ENCODE measurements around the gene DLG1. TPM values are rescaled to one million over a fixed set of nuclear protein-coding genes. Genes with fewer than 3 reads are reported as not detected.
"Not testable (repeated sequence)": the region's sequence is repeated elsewhere in the genome, so short reads cannot be mapped to it uniquely, and the experiment has no call there.

Gene DLG1
- total and polyA plus RNA-seq, 4 donors, result 12.7 to 51.2 (median 22.3) TPM

- H3K36me3 ChIP-seq (ENCODE audit: control insufficient read depth in 4 of 4, insufficient read depth in 3 of 4, low read depth in 1 of 4, low read length in 3 of 4), result peaks cover 0 to 3% (median 3%) of the 10 kb centered on the region in 4 donors
- H3K27me3 ChIP-seq (ENCODE audit: control insufficient read depth in 4 of 4, insufficient read depth in 4 of 4, low read length in 3 of 4), result no peaks in the 10 kb centered on the region
- no peak overlapping the region for H3K9ac ChIP-seq (ENCODE audit: low read depth in 1 of 2, low read length in 2 of 2)
- no peaks in the 10 kb centered on the region for H3K9me3 ChIP-seq (ENCODE audit: control insufficient read depth in 4 of 4, low read length in 3 of 4)
- no peaks in the 10 kb centered on the region for H3K4me1 ChIP-seq (ENCODE audit: control insufficient read depth in 4 of 4, insufficient read depth in 4 of 4, low read length in 3 of 4)
- no peak for DNase-seq (ENCODE audit: low spot score)
- 91% methylated on average over 14 of the region's 14 CpGs for WGBS
- H3K4me3 ChIP-seq (ENCODE audit: low read depth in 1 of 3, low read length in 3 of 3), result no peak overlapping the region
- no peak overlapping the region for H3K27ac ChIP-seq (ENCODE audit: low read depth in 1 of 2, low read length in 2 of 2)
- TF ChIP-seq FOXA2 (IDR thresholded peaks at IDR 0.05), result no peak
- TF ChIP-seq HNF4G (IDR thresholded peaks at IDR 0.05), result no peak
- TF ChIP-seq GABPA (IDR thresholded peaks at IDR 0.05 in 1 of 2, conservative IDR thresholded peaks at IDR 0.05 in 1 of 2), result no peak
- no peak for TF ChIP-seq TAF1 (conservative IDR thresholded peaks at IDR 0.05)
- no peak for TF ChIP-seq SP1 (IDR thresholded peaks at IDR 0.05)
- no peak for TF ChIP-seq YY1 (IDR thresholded peaks at IDR 0.05)
- TF ChIP-seq REST (IDR thresholded peaks at IDR 0.05), result no peak
- TF ChIP-seq NR2F2 (IDR thresholded peaks at IDR 0.05), result no peak
Observed at GRCh38 chr3:197038679-197039462, 259.5 kb downstream of the DLG1 start.

DNA sequence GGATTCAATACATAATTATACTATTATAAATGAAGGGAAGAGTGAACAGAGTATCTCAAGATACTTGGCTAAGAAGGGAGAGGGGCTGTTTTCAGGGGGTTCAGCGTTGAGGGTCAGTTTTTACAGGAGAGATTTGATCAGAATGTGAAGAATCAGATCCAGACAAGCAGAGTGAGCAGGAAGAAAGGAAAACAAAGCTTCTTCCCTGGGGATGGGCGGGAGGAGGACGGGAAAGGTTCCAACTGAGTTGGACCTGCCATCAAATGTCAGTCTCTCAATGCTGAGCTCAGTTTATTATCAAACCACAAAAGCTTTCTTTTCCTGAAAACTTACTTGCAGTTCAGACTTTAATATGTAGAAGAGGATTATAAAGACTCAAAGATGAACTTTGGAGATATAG, 262.8 kb downstream of the DLG1 start:
- H3K9ac ChIP-seq (ENCODE audit: low read depth in 1 of 2, low read length in 2 of 2), result no peak overlapping the region
- peaks cover 0 to 1% (median 0%) of the 10 kb centered on the region in 4 donors for H3K36me3 ChIP-seq (ENCODE audit: control insufficient read depth in 4 of 4, insufficient read depth in 3 of 4, low read depth in 1 of 4, low read length in 3 of 4)
- 57% methylated on average over 3 of the region's 3 CpGs for WGBS
- peaks cover 0 to 3% (median 0%) of the 10 kb centered on the region in 4 donors for H3K4me1 ChIP-seq (ENCODE audit: control insufficient read depth in 4 of 4, insufficient read depth in 4 of 4, low read length in 3 of 4)
- no peak overlapping the region for H3K4me3 ChIP-seq (ENCODE audit: low read depth in 1 of 3, low read length in 3 of 3)
- H3K9me3 ChIP-seq (ENCODE audit: control insufficient read depth in 4 of 4, low read length in 3 of 4), result no peaks in the 10 kb centered on the region
- H3K27me3 ChIP-seq (ENCODE audit: control insufficient read depth in 4 of 4, insufficient read depth in 4 of 4, low read length in 3 of 4), result no peaks in the 10 kb centered on the region
- TF ChIP-seq, protein P1, sequence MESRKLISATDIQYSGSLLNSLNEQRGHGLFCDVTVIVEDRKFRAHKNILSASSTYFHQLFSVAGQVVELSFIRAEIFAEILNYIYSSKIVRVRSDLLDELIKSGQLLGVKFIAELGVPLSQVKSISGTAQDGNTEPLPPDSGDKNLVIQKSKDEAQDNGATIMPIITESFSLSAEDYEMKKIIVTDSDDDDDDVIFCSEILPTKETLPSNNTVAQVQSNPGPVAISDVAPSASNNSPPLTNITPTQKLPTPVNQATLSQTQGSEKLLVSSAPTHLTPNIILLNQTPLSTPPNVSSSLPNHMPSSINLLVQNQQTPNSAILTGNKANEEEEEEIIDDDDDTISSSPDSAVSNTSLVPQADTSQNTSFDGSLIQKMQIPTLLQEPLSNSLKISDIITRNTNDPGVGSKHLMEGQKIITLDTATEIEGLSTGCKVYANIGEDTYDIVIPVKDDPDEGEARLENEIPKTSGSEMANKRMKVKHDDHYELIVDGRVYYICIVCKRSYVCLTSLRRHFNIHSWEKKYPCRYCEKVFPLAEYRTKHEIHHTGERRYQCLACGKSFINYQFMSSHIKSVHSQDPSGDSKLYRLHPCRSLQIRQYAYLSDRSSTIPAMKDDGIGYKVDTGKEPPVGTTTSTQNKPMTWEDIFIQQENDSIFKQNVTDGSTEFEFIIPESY (IDR thresholded peaks at IDR 0.05), result no peak
- TF ChIP-seq FOXA1 (IDR thresholded peaks at IDR 0.05), result no peak
- TF ChIP-seq REST (IDR thresholded peaks at IDR 0.05), result no peak
- no peak for TF ChIP-seq SP1 (IDR thresholded peaks at IDR 0.05)
- TF ChIP-seq RAD21 (IDR thresholded peaks at IDR 0.05), result no peak
- DNase-seq (ENCODE audit: low spot score), result no peak
- H3K27ac ChIP-seq (ENCODE audit: low read depth in 1 of 2, low read length in 2 of 2), result no peak overlapping the region

DNA sequence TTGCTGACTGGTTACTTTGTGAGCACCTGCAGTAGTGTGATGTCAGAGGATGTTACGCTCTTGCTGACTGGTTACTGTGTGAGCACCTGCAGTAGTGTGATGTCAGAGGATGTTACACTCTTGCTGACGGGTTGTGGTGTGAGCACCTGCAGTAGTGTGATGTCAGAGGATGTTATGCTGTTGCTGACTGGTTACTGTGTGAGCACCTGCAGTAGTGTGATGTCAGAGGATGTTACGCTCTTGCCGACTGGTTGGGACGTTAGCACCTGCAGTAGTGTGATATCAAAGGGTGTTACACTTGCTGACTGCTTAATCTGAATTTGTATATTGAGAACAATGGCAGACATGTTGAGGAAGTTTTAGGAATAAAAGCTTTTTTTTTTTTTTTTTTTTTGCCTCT, 263.6 kb downstream of the DLG1 start:
- H3K36me3 ChIP-seq (ENCODE audit: control insufficient read depth in 4 of 4, insufficient read depth in 3 of 4, low read depth in 1 of 4, low read length in 3 of 4), result not testable (repeated sequence)
- 78% methylated on average over 5 of the region's 5 CpGs for WGBS

DNA sequence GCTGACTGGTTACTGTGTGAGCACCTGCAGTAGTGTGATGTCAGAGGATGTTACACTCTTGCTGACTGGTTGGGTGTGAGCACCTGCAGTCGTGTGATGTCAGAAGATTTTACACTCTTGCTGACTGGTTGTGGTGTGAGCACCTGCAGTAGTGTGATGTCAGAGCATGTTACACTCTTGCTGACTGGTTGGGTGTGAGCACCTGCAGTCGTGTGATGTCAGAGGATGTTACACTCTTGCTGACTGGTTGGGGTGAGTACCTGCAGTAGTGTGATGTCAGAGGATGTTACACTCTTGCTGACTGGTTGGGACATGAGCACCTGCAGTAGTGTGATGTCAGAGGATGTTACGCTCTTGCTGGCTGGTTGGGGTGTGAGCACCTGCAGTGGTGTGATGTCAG, 264.6 kb downstream of the DLG1 start:
- not testable (repeated sequence) for H3K36me3 ChIP-seq (ENCODE audit: control insufficient read depth in 4 of 4, insufficient read depth in 3 of 4, low read depth in 1 of 4, low read length in 3 of 4); H3K27ac ChIP-seq (ENCODE audit: low read depth in 1 of 2, low read length in 2 of 2); H3K4me3 ChIP-seq (ENCODE audit: low read depth in 1 of 3, low read length in 3 of 3); H3K9ac ChIP-seq (ENCODE audit: low read depth in 1 of 2, low read length in 2 of 2); DNase-seq (ENCODE audit: low spot score); H3K9me3 ChIP-seq (ENCODE audit: control insufficient read depth in 4 of 4, low read length in 3 of 4); H3K27me3 ChIP-seq (ENCODE audit: control insufficient read depth in 4 of 4, insufficient read depth in 4 of 4, low read length in 3 of 4); H3K4me1 ChIP-seq (ENCODE audit: control insufficient read depth in 4 of 4, insufficient read depth in 4 of 4, low read length in 3 of 4)
- 73% methylated on average over 3 of the region's 3 CpGs for WGBS

More for the DNA sequence above, 263.6 kb downstream of the DLG1 start:
- H3K27me3 ChIP-seq (ENCODE audit: control insufficient read depth in 4 of 4, insufficient read depth in 4 of 4, low read length in 3 of 4); H3K27ac ChIP-seq (ENCODE audit: low read depth in 1 of 2, low read length in 2 of 2); H3K9me3 ChIP-seq (ENCODE audit: control insufficient read depth in 4 of 4, low read length in 3 of 4); H3K4me3 ChIP-seq (ENCODE audit: low read depth in 1 of 3, low read length in 3 of 3); H3K9ac ChIP-seq (ENCODE audit: low read depth in 1 of 2, low read length in 2 of 2); H3K4me1 ChIP-seq (ENCODE audit: control insufficient read depth in 4 of 4, insufficient read depth in 4 of 4, low read length in 3 of 4); DNase-seq (ENCODE audit: low spot score): not testable (repeated sequence)

Data from liver (tissue), 9 donors.